Bladder microvascular endothelial cell (primary cell): ENCODE results near the gene UTP15. TPM values are rescaled to one million over a fixed set of nuclear protein-coding genes. Genes with fewer than 3 reads are reported as not detected.

Experiments
- total RNA-seq: library from RNA; depleted of rRNA; stranded (reverse); fragments of >200 nt; gene quantifications from 2 replicates; pipeline ENCODE4 v1.2.3, GENCODE V29; 2014

Gene UTP15
- 10.7 and 23.0 TPM in 2 replicates for total RNA-seq

DNA sequence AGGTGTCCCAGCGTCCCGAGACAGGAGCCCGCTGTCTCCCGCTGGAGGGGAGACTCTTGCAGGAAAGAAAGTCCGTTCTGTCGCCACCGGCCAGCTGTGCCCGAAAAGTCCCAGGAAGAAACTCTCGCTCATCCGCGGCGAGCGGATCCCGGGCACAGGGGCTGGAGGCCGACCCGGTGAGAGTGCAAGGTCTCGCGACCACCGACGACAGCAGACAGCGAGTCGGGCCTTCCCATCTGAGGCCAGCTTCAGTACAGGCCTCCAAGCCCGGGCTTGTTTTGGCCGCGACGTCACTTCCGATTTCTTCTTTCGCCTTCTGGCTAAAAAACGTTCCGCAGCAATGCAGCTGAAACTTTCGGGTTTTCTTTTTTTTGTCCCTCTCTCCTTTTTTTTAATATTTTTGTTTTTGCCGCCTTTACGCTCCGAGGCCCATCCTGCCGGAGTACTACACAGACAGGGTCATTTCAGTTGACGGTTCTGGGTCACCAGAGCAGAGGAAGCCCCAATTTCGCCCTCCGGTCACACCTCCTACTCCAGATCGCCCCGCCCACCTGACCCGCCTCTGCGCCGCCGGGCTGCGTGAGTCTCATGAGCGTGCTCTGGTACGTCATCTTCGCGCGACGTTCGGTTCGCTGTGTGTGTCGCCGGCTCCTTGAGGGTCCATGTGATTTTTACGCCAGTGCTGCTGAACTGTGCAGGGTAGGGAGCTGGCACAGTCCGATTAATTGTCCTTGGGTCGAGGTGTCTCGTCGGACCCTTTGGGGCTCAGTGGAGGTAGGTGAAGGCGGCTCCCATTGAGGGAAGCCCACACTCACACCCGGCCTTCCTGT lies at the start of gene UTP15, which contains the start of gene ANKRA2:
Gene UTP15, plus strand, starts transcription at position 605 of the 830 bp plus-strand sequence. CDS start 1,602 bp downstream, outside the sequence.
Gene ANKRA2, minus strand, starts transcription at position 501 of the 830 bp plus-strand sequence. CDS start 2,758 bp downstream, outside the sequence.

GRCh38 chr5:73625944-73626811 lies 60.6 kb downstream of the UTP15 start, which contains the start of gene ARHGEF28:
Gene ARHGEF28, plus strand, starts transcription at chr5:73626196. Its CDS starts 58,656 bp downstream, at chr5:73684852.

Other genes starting within 250 kb of the UTP15 start
- gene FOXD1, start 117.0 kb upstream of the UTP15 start, total RNA-seq, result 0.06 and 0.16 TPM in 2 replicates
- 173 and 190 TPM in 2 replicates for gene BTF3, start 67.3 kb upstream of the UTP15 start, total RNA-seq
- gene ANKRA2, start 104 bp upstream of the UTP15 start, total RNA-seq, result 10.7 and 16.8 TPM in 2 replicates
- gene ARHGEF28, start 60.5 kb downstream of the UTP15 start, total RNA-seq, result 95.7 and 243 TPM in 2 replicates